Naive B cell (primary cell): ENCODE measurements around the gene LRRTM4. TPM values are rescaled to one million over a fixed set of nuclear protein-coding genes. Genes with fewer than 3 reads are reported as not detected.

Source experiments
- ATAC-seq, 2 donors: fragments of 150-1000 bp; cut with Tn5 transposase; 2 replicates each; pipeline ENCODE4 v1.10.0; 2021; ENCODE audit warnings: low read depth in 2 of 2, mild to moderate bottlenecking in 2 of 2, moderate library complexity in 2 of 2
- DNase-seq: peaks from one replicate; pipeline ENCODE4 v3.0.0; 2022
- H3K27ac Mint-ChIP-seq, 6 donors: one replicate each; pipeline ENCODE4 v1.8.0; 2020 to 2022; ENCODE audit warnings: mild to moderate bottlenecking in 6 of 6, mixed read lengths in 6 of 6, moderate library complexity in 5 of 6, inconsistent platforms in 2 of 6
- H3K27me3 Mint-ChIP-seq, 3 donors: one replicate each; pipeline ENCODE4 v1.8.0; 2021 to 2022; ENCODE audit warnings: mixed read lengths in 3 of 3, mild to moderate bottlenecking in 1 of 3
- H3K36me3 Mint-ChIP-seq, 2 donors: one replicate each; pipeline ENCODE4 v1.8.0; 2020 to 2022; ENCODE audit warnings: mixed read lengths in 2 of 2, inconsistent platforms in 1 of 2, mild to moderate bottlenecking in 1 of 2
- H3K4me1 Mint-ChIP-seq, 3 donors: one replicate each; pipeline ENCODE4 v1.8.0; 2020 to 2022; ENCODE audit warnings: mixed read lengths in 3 of 3, inconsistent platforms in 1 of 3, mild to moderate bottlenecking in 1 of 3, moderate library complexity in 1 of 3
- H3K4me3 Mint-ChIP-seq, 8 donors: one replicate each; pipeline ENCODE4 v1.8.0; 2020 to 2022; ENCODE audit warnings: mild to moderate bottlenecking in 8 of 8, mixed read lengths in 8 of 8, moderate library complexity in 8 of 8, inconsistent platforms in 2 of 8
- H3K9me3 Mint-ChIP-seq, 7 donors: one replicate each; pipeline ENCODE4 v1.8.0; 2020 to 2022; ENCODE audit warnings: mixed read lengths in 7 of 7, mild to moderate bottlenecking in 5 of 7, inconsistent platforms in 2 of 7, moderate library complexity in 1 of 7
- polyA plus RNA-seq, 6 donors: library from polyadenylated mRNA; unstranded; fragments of 300-500 nt; fragmentation: Illumina TruSeq; gene quantifications; one replicate each; pipeline ENCODE4 v1.2.3, GENCODE V29; 2021; ENCODE audit warnings: low read depth in 6 of 6

The LRRTM4 gene
- polyA plus RNA-seq, 6 donors from 2014 or later = not detected

- no peak for ATAC-seq
- DNase-seq = no peak
- Mint-ChIP-seq H3K27me3 (no peaks in the 10 kb centered on the region), H3K4me3 (no peak overlapping the region), H3K27ac (no peak overlapping the region), H3K4me1 (no peaks in the 10 kb centered on the region), H3K36me3 (no peaks in the 10 kb centered on the region), H3K9me3 (peaks cover 0 to under 1% (median 0%) of the 10 kb centered on the region in 7 donors)
Observed at GRCh38 chr2:77513191-77513590, 9.0 kb downstream of the LRRTM4 start.

DNA sequence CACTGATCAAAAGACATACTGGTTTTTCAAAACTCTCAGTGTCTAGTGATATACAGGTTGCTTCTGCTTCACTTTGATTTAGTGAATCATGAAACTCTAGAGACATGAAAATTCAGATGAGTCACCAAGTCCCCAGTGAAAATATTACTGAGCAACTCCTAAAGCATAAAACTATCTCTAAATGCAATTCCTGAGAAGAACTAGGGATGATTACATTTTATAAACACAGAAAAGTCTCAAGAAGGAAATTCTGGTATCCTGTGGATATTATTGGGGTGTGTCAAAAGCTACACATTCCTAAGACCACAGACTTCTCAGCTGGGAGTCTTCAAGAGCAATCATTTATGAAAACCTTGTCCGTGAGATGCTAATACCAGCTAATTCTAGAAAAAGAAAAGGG is 9.7 kb downstream of the LRRTM4 start:
- Mint-ChIP-seq H3K27ac (no peak overlapping the region), H3K36me3 (no peaks in the 10 kb centered on the region), H3K4me1 (no peaks in the 10 kb centered on the region), H3K9me3 (no peaks in the 10 kb centered on the region), H3K4me3 (no peak overlapping the region), H3K27me3 (no peaks in the 10 kb centered on the region)
- no peak for ATAC-seq
- no peak for DNase-seq

DNA sequence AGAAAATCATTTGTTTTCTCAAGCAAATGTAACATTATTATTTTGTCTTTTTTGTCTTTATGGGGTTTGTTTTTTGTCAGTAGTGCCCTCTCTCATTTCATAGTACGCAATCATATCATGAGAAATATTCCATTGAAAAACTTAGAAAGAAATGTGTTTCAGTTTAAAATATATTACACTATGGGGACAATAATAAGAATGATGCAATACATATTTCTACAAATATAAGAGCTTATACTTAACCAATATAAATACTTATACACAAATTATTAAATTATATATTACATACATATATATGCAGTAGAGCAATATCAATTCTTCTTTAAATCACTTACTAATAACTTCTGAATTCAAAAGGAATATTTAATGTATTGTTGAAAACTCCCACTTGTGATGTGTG is 13.7 kb downstream of the LRRTM4 start:
- no peaks in the 10 kb centered on the region for H3K27me3 Mint-ChIP-seq
- no peaks in the 10 kb centered on the region for H3K9me3 Mint-ChIP-seq
- no peak overlapping the region for H3K27ac Mint-ChIP-seq
- H3K4me3 Mint-ChIP-seq = no peak overlapping the region
- no peaks in the 10 kb centered on the region for H3K36me3 Mint-ChIP-seq
- no peaks in the 10 kb centered on the region for H3K4me1 Mint-ChIP-seq
- DNase-seq = no peak
- ATAC-seq = no peak

DNA sequence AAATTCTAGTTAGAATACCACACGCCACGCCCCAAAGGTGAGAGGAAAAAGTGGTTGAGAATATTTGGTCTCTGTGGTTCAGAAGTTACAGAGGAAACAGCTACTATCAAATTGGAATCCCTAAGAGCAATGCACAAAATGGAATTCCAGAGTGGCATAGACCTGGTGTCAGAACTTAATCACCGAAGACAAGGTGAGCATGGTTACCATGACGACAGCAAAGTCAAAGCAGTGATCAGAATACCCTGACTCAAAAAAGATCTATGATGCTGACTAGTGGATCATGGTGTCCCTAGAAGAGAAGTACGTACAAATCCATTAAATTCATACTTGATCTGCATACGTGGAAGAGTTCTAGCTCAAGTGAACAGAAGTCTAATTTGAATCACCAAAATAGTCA is 14.5 kb downstream of the LRRTM4 start:
- no peak for ATAC-seq

GRCh38 chr2:77488141-77488540 is 34.0 kb downstream of the LRRTM4 start:
- Mint-ChIP-seq H3K4me1 (no peaks in the 10 kb centered on the region), H3K27ac (no peak overlapping the region), H3K36me3 (no peaks in the 10 kb centered on the region), H3K9me3 (peaks cover 0 to 5% (median 0%) of the 10 kb centered on the region in 7 donors), H3K4me3 (no peak overlapping the region), H3K27me3 (no peaks in the 10 kb centered on the region)
- ATAC-seq = no peak
- no peak for DNase-seq

More for the DNA sequence above, 14.5 kb downstream of the LRRTM4 start:
- Mint-ChIP-seq H3K36me3 (no peaks in the 10 kb centered on the region), H3K4me1 (no peaks in the 10 kb centered on the region), H3K4me3 (no peak overlapping the region), H3K9me3 (no peaks in the 10 kb centered on the region), H3K27me3 (no peaks in the 10 kb centered on the region), H3K27ac (no peak overlapping the region)
- no peak for DNase-seq

DNA sequence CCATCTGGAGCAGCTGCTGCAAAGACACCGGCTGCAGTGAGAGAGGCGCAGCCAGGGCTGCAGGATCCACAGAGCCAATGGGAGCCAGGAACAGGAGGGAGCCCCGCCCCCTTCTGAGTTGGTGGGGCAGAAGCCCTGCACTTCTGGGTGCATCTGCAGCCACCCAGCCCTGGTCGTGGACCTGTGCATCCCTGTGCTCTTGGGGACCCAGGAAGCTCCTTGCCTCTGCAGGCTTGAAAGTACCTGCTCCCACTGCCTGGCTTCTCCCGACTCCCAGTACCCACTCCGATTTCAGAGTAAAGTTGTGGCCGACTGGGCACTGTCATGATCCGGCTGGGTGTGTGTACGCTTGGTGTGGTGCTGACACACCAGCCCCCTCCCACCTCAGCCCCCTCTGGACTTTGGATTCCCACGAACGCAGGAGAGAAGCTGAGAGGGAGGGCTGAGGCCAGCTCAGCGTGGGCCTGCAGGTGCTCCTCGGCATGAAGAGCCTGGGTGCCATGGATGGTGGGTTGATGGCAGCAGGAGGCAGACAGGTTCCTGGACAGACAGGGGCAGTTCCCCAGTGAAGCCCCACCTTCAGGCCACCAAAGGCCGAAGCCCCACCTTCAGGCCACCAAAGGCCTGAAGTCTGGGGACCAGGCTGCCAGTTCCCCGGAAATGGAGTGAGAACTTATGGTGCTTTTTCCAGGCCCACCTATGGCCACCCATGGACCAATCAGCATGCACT is 34.9 kb downstream of the LRRTM4 start:
- H3K9me3 Mint-ChIP-seq = peaks cover 0 to 5% (median 0%) of the 10 kb centered on the region in 7 donors
- no peak overlapping the region for H3K27ac Mint-ChIP-seq
- no peaks in the 10 kb centered on the region for H3K36me3 Mint-ChIP-seq
- DNase-seq (no peak), ATAC-seq (no peak)
- no peak overlapping the region for H3K4me3 Mint-ChIP-seq
- H3K27me3 Mint-ChIP-seq = no peaks in the 10 kb centered on the region
- no peaks in the 10 kb centered on the region for H3K4me1 Mint-ChIP-seq

GRCh38 chr2:77484026-77484425 is 38.1 kb downstream of the LRRTM4 start:
- H3K4me1 Mint-ChIP-seq = no peaks in the 10 kb centered on the region
- DNase-seq (no peak), ATAC-seq (no peak)
- no peak overlapping the region for H3K4me3 Mint-ChIP-seq
- H3K36me3 Mint-ChIP-seq = no peaks in the 10 kb centered on the region
- H3K27ac Mint-ChIP-seq = no peak overlapping the region
- H3K9me3 Mint-ChIP-seq = peaks cover 0 to 4% (median 2%) of the 10 kb centered on the region in 7 donors
- no peaks in the 10 kb centered on the region for H3K27me3 Mint-ChIP-seq

DNA sequence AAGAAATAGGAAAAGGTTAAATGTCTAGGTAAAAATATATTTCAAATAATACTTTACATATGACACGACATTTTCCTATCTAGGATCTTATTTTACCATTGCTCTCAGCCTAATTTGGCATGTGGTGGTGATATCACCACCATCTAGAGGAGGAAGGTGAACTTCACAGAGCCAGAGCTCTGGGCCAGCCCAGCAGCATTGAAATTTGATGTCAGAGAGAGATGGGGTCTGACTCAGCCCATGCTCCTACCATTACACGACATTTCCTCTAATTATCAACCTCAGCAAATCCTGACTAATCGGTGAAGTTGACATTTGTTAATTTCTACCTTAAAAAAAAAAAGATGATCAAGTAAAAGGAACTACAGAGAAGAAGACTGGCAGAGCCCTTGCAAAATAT is 42.3 kb downstream of the LRRTM4 start:
- Mint-ChIP-seq H3K36me3 (no peaks in the 10 kb centered on the region), H3K27me3 (no peaks in the 10 kb centered on the region), H3K4me1 (no peaks in the 10 kb centered on the region), H3K9me3 (peaks cover 0 to 4% (median 2%) of the 10 kb centered on the region in 7 donors), H3K4me3 (no peak overlapping the region), H3K27ac (no peak overlapping the region)
- no peak for ATAC-seq
- no peak for DNase-seq

GRCh38 chr2:77479395-77479794 is 42.8 kb downstream of the LRRTM4 start:
- Mint-ChIP-seq H3K4me1 (no peaks in the 10 kb centered on the region), H3K36me3 (no peaks in the 10 kb centered on the region), H3K4me3 (no peak overlapping the region), H3K27ac (no peak overlapping the region), H3K27me3 (no peaks in the 10 kb centered on the region), H3K9me3 (peaks cover 0 to 4% (median 2%) of the 10 kb centered on the region in 7 donors)
- no peak for ATAC-seq
- DNase-seq = no peak

GRCh38 chr2:77470096-77470495 is 52.1 kb downstream of the LRRTM4 start:
- DNase-seq (no peak), ATAC-seq (no peak)
- no peaks in the 10 kb centered on the region for H3K4me1 Mint-ChIP-seq
- peaks cover 0 to 15% (median 2%) of the 10 kb centered on the region in 7 donors for H3K9me3 Mint-ChIP-seq
- H3K36me3 Mint-ChIP-seq = no peaks in the 10 kb centered on the region
- no peak overlapping the region for H3K4me3 Mint-ChIP-seq
- H3K27ac Mint-ChIP-seq = no peak overlapping the region
- H3K27me3 Mint-ChIP-seq = no peaks in the 10 kb centered on the region

DNA sequence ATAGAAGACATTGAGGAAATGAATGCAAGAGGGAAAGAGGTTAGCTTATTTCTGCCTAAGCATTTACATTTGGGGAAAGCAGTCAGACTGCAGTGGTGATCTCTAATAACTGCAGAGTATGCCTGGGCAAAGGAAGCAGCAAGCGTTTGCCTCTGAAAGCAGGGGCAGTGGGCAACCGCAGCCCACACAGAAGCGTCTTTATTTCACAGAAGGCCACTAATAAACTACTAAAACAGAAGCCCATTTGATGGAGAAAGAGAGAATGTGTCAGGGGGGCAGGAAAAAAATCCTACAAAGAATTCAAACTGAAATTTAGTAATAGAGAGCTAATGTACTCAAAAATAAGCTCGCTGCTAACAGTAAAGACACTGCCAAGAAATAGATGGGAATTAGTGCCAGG is 53.1 kb downstream of the LRRTM4 start:
- Mint-ChIP-seq H3K27me3 (no peaks in the 10 kb centered on the region), H3K9me3 (peaks cover 0 to 15% (median 2%) of the 10 kb centered on the region in 7 donors), H3K36me3 (no peaks in the 10 kb centered on the region), H3K4me3 (no peak overlapping the region), H3K4me1 (no peaks in the 10 kb centered on the region), H3K27ac (no peak overlapping the region)
- DNase-seq (no peak), ATAC-seq (no peak)

DNA sequence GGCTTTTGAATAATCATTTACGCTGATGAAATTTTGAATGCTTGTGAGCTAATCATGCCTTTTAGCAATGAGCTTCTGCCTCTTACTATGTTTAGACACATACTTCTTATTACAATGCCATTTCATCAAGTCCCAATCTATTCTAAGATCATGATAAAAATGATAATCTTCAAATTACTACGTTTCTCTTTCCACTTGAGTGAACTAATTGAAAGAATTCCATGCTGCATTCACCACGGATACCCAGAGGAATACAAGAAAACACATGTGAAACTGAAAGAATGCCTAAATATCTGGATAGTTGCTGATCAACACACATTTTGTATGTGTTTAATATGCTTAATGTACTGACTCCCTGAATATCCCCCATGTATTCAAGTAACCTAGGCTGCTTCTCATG is 62.3 kb downstream of the LRRTM4 start:
- no peak for DNase-seq
- peaks cover 0 to 18% (median 3%) of the 10 kb centered on the region in 7 donors for H3K9me3 Mint-ChIP-seq
- H3K4me1 Mint-ChIP-seq = no peaks in the 10 kb centered on the region

DNA sequence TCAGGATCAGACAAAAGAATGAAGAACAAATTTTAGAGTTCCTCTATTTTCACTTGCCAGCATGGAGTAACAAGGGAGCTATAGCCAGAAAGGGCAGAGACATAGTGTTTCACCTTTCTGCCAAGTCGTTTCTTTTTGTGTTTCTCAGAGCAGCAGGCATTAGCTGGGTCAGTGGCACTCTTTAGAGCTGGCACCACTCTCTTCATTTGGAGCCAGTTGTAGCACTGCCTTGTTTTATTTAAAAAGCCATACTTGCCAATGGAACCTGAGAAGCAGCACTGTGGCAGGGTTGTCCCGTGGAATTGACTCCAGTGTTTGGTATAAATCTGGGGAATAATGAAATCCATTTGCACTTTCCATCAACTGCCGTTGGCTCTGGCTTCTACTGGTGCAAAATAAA is 64.0 kb downstream of the LRRTM4 start:
- H3K4me1 Mint-ChIP-seq = no peaks in the 10 kb centered on the region
- H3K4me3 Mint-ChIP-seq = no peak overlapping the region
- H3K9me3 Mint-ChIP-seq = peaks cover 0 to 18% (median 3%) of the 10 kb centered on the region in 7 donors
- no peak overlapping the region for H3K27ac Mint-ChIP-seq
- no peaks in the 10 kb centered on the region for H3K36me3 Mint-ChIP-seq
- H3K27me3 Mint-ChIP-seq = no peaks in the 10 kb centered on the region
- ATAC-seq = no peak
- DNase-seq = no peak

More for the DNA sequence above, 62.3 kb downstream of the LRRTM4 start:
- no peak for ATAC-seq
- Mint-ChIP-seq H3K27me3 (no peaks in the 10 kb centered on the region), H3K27ac (no peak overlapping the region), H3K36me3 (no peaks in the 10 kb centered on the region), H3K4me3 (no peak overlapping the region)

GRCh38 chr2:77457665-77458064 is 64.5 kb downstream of the LRRTM4 start:
- Mint-ChIP-seq H3K27ac (no peak overlapping the region), H3K4me1 (no peaks in the 10 kb centered on the region), H3K27me3 (no peaks in the 10 kb centered on the region), H3K9me3 (peaks cover 0 to 18% (median 3%) of the 10 kb centered on the region in 7 donors), H3K4me3 (no peak overlapping the region), H3K36me3 (no peaks in the 10 kb centered on the region)
- DNase-seq (no peak), ATAC-seq (no peak)

DNA sequence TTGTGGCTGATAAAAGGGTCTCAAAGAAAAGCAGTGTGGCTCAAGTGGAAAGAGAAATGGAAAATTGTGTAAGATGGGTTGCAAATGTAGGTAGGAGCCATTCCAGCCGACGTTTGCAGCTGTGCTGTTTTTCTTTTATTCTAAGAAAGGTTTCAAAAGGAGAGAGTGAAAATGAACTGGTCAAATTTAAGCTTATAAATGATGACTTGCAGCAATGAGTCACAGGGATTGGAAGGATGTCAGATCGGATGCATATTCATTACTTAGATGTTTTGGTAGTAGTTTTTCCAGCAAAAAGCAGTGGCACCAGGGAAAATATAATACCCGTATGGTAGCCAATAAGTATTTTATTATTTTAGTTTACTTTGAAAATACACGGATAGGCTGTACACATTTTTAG is 79.1 kb downstream of the LRRTM4 start:
- H3K27ac Mint-ChIP-seq = no peak overlapping the region
- no peak overlapping the region for H3K4me3 Mint-ChIP-seq
- no peaks in the 10 kb centered on the region for H3K27me3 Mint-ChIP-seq
- no peak for ATAC-seq
- peaks cover 0 to 5% (median 2%) of the 10 kb centered on the region in 7 donors for H3K9me3 Mint-ChIP-seq
- H3K36me3 Mint-ChIP-seq = no peaks in the 10 kb centered on the region
- H3K4me1 Mint-ChIP-seq = no peaks in the 10 kb centered on the region
- DNase-seq = no peak
